Natural killer cell (primary cell): Measurements from ENCODE around the gene ITGA3. TPM values are rescaled to one million over a fixed set of nuclear protein-coding genes. Genes with fewer than 3 reads are reported as not detected.

ENCODE experiments used
- ATAC-seq, 3 donors: fragments of 150-1000 bp in 2 of 3; fragments of 200-7000 bp in 1 of 3; cut with Tn5 transposase; 1 replicate in 1 of 3; 2 replicates in 2 of 3; pipeline ENCODE4 v1.10.0; 2021; ENCODE audit warnings: mild to moderate bottlenecking in 2 of 3, moderate library complexity in 2 of 3
- DNase-seq, 2 donors: peaks; one replicate each; pipeline versions ENCODE4 v3.0.0 to v3.0.0-alpha.2; 2013 to 2021; ENCODE audit warnings: mixed read lengths in 1 of 2
- H3K27ac ChIP-seq: one replicate; pipeline ENCODE4 v1.5.1; 2013; ENCODE audit warnings: mild to moderate bottlenecking, low read length
- H3K27me3 ChIP-seq: one replicate; pipeline ENCODE4 v1.6.1; 2013; ENCODE audit warnings: low read length; ENCODE audit not compliant: control insufficient read depth, insufficient read depth
- H3K36me3 ChIP-seq: one replicate; pipeline ENCODE4 v1.6.1; 2013; ENCODE audit warnings: low read length; ENCODE audit not compliant: control insufficient read depth, insufficient read depth
- H3K4me1 ChIP-seq: one replicate; pipeline ENCODE4 v1.6.1; 2013; ENCODE audit warnings: low read length; ENCODE audit not compliant: control insufficient read depth, insufficient read depth
- H3K4me3 ChIP-seq: one replicate; pipeline ENCODE4 v1.5.1; 2013; ENCODE audit warnings: low read length
- H3K9me3 ChIP-seq: one replicate; pipeline ENCODE4 v1.6.1; 2013; ENCODE audit warnings: low read length; ENCODE audit not compliant: control insufficient read depth, insufficient read depth
- H3K27ac Mint-ChIP-seq, 2 donors: one replicate each; pipeline ENCODE4 v1.8.0; 2022; ENCODE audit warnings: mild to moderate bottlenecking in 2 of 2, mixed read lengths in 2 of 2, moderate library complexity in 1 of 2
- H3K27me3 Mint-ChIP-seq, 2 donors: one replicate each; pipeline ENCODE4 v1.8.0; 2022; ENCODE audit warnings: low read depth in 2 of 2, mixed read lengths in 2 of 2
- H3K36me3 Mint-ChIP-seq: one replicate; pipeline ENCODE4 v1.8.0; 2022; ENCODE audit warnings: mixed read lengths
- H3K4me1 Mint-ChIP-seq, 2 donors: one replicate each; pipeline ENCODE4 v1.8.0; 2022; ENCODE audit warnings: mixed read lengths in 2 of 2
- H3K4me3 Mint-ChIP-seq: one replicate; pipeline ENCODE4 v1.8.0; 2022; ENCODE audit warnings: mild to moderate bottlenecking, moderate library complexity, mixed read lengths
- H3K9me3 Mint-ChIP-seq, 2 donors: one replicate each; pipeline ENCODE4 v1.8.0; 2022; ENCODE audit warnings: mixed read lengths in 2 of 2
- CTCF ChIP-seq: fragments of 200-600 bp; IDR thresholded peaks from one replicate; pipeline ENCODE4 v1.8.0; 2022; ENCODE audit warnings: antibody characterized with exemption
- WGBS: methylation state at CpG from one replicate; pipeline ENCODE4 v1.1.7; 2013; ENCODE audit warnings: missing lambda C conversion rate; ENCODE audit not compliant: insufficient coverage; 5-methylcytosine and 5-hydroxymethylcytosine counted together
- intact Hi-C: fragments of 100-400 bp; cut with micrococcal nuclease; formaldehyde crosslinking; loops from one replicate; pipeline ENCODE4 v1.14.2; 2022
- total RNA-seq, 4 donors: library from RNA; stranded (reverse); fragments of 120-200 nt in 1 of 4; gene quantifications; one replicate each; pipeline versions ENCODE4 v1.2.3 to v1.2.4, GENCODE V29; 2013 to 2022

Gene ITGA3
- total RNA-seq = 1 to 10 TPM in 2 of 3 donors, under 1 TPM in 1; 0.47 to 2.8 (median 1.4) TPM
- 2.4 TPM for total RNA-seq (2013)

GRCh38 chr17:50055426-50056216, at the start of gene ITGA3:
Gene ITGA3, plus strand, starts transcription at chr17:50056110. Its CDS starts 330 bp downstream, at chr17:50056440.
- Mint-ChIP-seq H3K9me3 (no peaks in the 10 kb centered on the region), H3K36me3 (no peaks in the 10 kb centered on the region), H3K4me3 (peak within 1 kb of the TSS; percentile 89), H3K27me3 (peaks cover 28 to 32% of the 10 kb centered on the region in 2 donors), H3K27ac (no peak within 1 kb of the TSS), H3K4me1 (peaks cover 10 to 25% of the 10 kb centered on the region in 2 donors)
- DNase-seq (peak in 1 of 2 donors; percentile 72), ATAC-seq (peak; percentile 36 to 62 (median 48))
- no peak within 1 kb of the TSS for H3K27ac ChIP-seq
- H3K4me3 ChIP-seq = peak within 1 kb of the TSS; percentile 42
- peaks cover 25% of the 10 kb centered on the region for H3K4me1 ChIP-seq
- H3K9me3 ChIP-seq = no peaks in the 10 kb centered on the region
- H3K27me3 ChIP-seq = peaks cover 3% of the 10 kb centered on the region
- intact Hi-C loops = no loop called here
- no peaks in the 10 kb centered on the region for H3K36me3 ChIP-seq
- no peak for TF ChIP-seq CTCF
- under 1% methylated on average over 63 of the region's 65 CpGs for WGBS

GRCh38 chr17:50009282-50009681, 46.6 kb upstream of the ITGA3 start:
- ATAC-seq (no peak), DNase-seq (no peak)
- Mint-ChIP-seq H3K4me3 (no peak overlapping the region), H3K9me3 (peaks cover 2 to 4% of the 10 kb centered on the region in 2 donors), H3K27me3 (peaks cover 32 to 60% of the 10 kb centered on the region in 2 donors), H3K27ac (no peak overlapping the region), H3K4me1 (no peaks in the 10 kb centered on the region), H3K36me3 (no peaks in the 10 kb centered on the region)
- no peak overlapping the region for H3K27ac ChIP-seq
- no peaks in the 10 kb centered on the region for H3K36me3 ChIP-seq
- no peak overlapping the region for H3K4me3 ChIP-seq
- H3K27me3 ChIP-seq = peaks cover 9% of the 10 kb centered on the region
- no peaks in the 10 kb centered on the region for H3K4me1 ChIP-seq
- peaks cover 14% of the 10 kb centered on the region for H3K9me3 ChIP-seq
- WGBS = 96% methylated on average over 2 of the region's 2 CpGs
- no peak for TF ChIP-seq CTCF
- intact Hi-C loops = no loop called here

- H3K4me3 Mint-ChIP-seq = no peak overlapping the region
- no peak for TF ChIP-seq CTCF
- peaks cover 7 to 12% of the 10 kb centered on the region in 2 donors for H3K9me3 Mint-ChIP-seq
- Histone ChIP-seq H3K4me3 (no peak overlapping the region), H3K27me3 (peaks cover 6% of the 10 kb centered on the region), H3K4me1 (no peaks in the 10 kb centered on the region), H3K9me3 (peaks cover 20% of the 10 kb centered on the region), H3K27ac (no peak overlapping the region), H3K36me3 (no peaks in the 10 kb centered on the region)
- ATAC-seq (no peak), DNase-seq (no peak)
- H3K4me1 Mint-ChIP-seq = no peaks in the 10 kb centered on the region
- intact Hi-C loops = no loop called here
- WGBS = 85% methylated on average over 2 of the region's 2 CpGs
- peaks cover 22 to 39% of the 10 kb centered on the region in 2 donors for H3K27me3 Mint-ChIP-seq
- H3K27ac Mint-ChIP-seq = no peak overlapping the region
- peaks cover 9% of the 10 kb centered on the region for H3K36me3 Mint-ChIP-seq
Measured at GRCh38 chr17:50013079-50013478, 42.8 kb upstream of the ITGA3 start.
